HepG2 (cell line): Measurements from ENCODE around the gene ZMAT2. TPM values are rescaled to one million over a fixed set of nuclear protein-coding genes. Genes with fewer than 3 reads are reported as not detected.

Source experiments
- HIVEP1 ChIP-seq: sonication (generic); formaldehyde crosslinking; IDR thresholded peaks from 2 replicates; pipeline ENCODE4 v1.4.0; 2020; ENCODE audit warnings: mild to moderate bottlenecking, missing genetic modification reagents
- HNF1B ChIP-seq: sonication (generic); formaldehyde crosslinking; IDR thresholded peaks from 2 replicates; pipeline ENCODE4 v1.5.1; 2020; ENCODE audit warnings: mild to moderate bottlenecking, moderate library complexity, missing genetic modification reagents
- HNF4A ChIP-seq: sonication (generic); formaldehyde crosslinking; IDR thresholded peaks from 2 replicates; pipeline ENCODE4 v1.4.0; 2020; ENCODE audit warnings: missing genetic modification reagents
- KAT7 ChIP-seq: IDR thresholded peaks from 2 replicates; pipeline ENCODE4 v1.6.1; 2018; ENCODE audit warnings: borderline replicate concordance, missing compliant biosample characterization
- KAT8 ChIP-seq: IDR thresholded peaks from 2 replicates; pipeline ENCODE4 v1.6.1; 2016; ENCODE audit warnings: missing genetic modification reagents, missing compliant biosample characterization
- PHF8 ChIP-seq: sonication (generic); formaldehyde crosslinking; IDR thresholded peaks from 2 replicates; pipeline ENCODE4 v1.5.0; 2020; ENCODE audit warnings: missing genetic modification reagents
- POLR2AphosphoS2 ChIP-seq: IDR thresholded peaks from 2 replicates; pipeline ENCODE4 v1.6.1; 2011; ENCODE audit warnings: low read depth, low read length, improper control_type of control experiment
- RBM22 ChIP-seq: fragments of 200-400 bp; formaldehyde crosslinking; optimal IDR thresholded peaks from 2 replicates; pipeline ENCODE3; 2017; ENCODE audit warnings: mild to moderate bottlenecking, low read length, moderate library complexity
- SATB2 ChIP-seq: sonication (generic); formaldehyde crosslinking; IDR thresholded peaks from 2 replicates; pipeline ENCODE4 v1.5.0; 2020; ENCODE audit warnings: missing genetic modification reagents
- SIN3B ChIP-seq: fragments of 150-350 bp; IDR thresholded peaks from 2 replicates; pipeline ENCODE4 v1.6.1; 2014; ENCODE audit warnings: low read length
- SOX5 ChIP-seq: IDR thresholded peaks from 2 replicates; pipeline ENCODE4 v1.6.1; 2016; ENCODE audit warnings: borderline replicate concordance
- SUZ12 ChIP-seq: fragments of 150-350 bp; IDR thresholded peaks from 2 replicates; pipeline ENCODE4 v1.6.1; 2014; ENCODE audit warnings: low read depth, low read length
- SYNCRIP ChIP-seq: fragments of 200-400 bp; formaldehyde crosslinking; IDR thresholded peaks from 2 replicates; pipeline ENCODE4 v1.6.1; 2018; ENCODE audit warnings: mild to moderate bottlenecking, low read depth, low read length; ENCODE audit not compliant: insufficient read depth
- TP53 ChIP-seq: sonication (generic); formaldehyde crosslinking; conservative IDR thresholded peaks from 2 replicates; pipeline ENCODE4 v1.4.0; 2020; ENCODE audit warnings: missing genetic modification reagents
- WIZ ChIP-seq: sonication (generic); formaldehyde crosslinking; IDR thresholded peaks from 2 replicates; pipeline ENCODE4 v1.5.1; 2020; ENCODE audit warnings: mild to moderate bottlenecking, missing genetic modification reagents
- XRCC5 ChIP-seq: fragments of 200-400 bp; formaldehyde crosslinking; optimal IDR thresholded peaks from 2 replicates; pipeline ENCODE3; 2017; ENCODE audit warnings: mild to moderate bottlenecking, low read length
- ZBTB7B ChIP-seq: sonication (generic); formaldehyde crosslinking; IDR thresholded peaks from 2 replicates; pipeline ENCODE4 v1.4.0; 2020; ENCODE audit warnings: missing genetic modification reagents
- ZNF3 ChIP-seq: IDR thresholded peaks from 2 replicates; pipeline ENCODE4 v1.7.0; 2017; ENCODE audit warnings: inconsistent platforms
- ZNF564 ChIP-seq: sonication (generic); formaldehyde crosslinking; IDR thresholded peaks from 2 replicates; pipeline ENCODE4 v1.8.1; 2023; ENCODE audit warnings: mild to moderate bottlenecking, missing genetic modification reagents
- ZNF569 ChIP-seq: sonication (generic); formaldehyde crosslinking; IDR thresholded peaks from 2 replicates; pipeline ENCODE4 v1.5.0; 2020; ENCODE audit warnings: mild to moderate bottlenecking, missing genetic modification reagents, moderate library complexity, borderline replicate concordance
- ZNF660 ChIP-seq: sonication (generic); formaldehyde crosslinking; IDR thresholded peaks from 2 replicates; pipeline ENCODE4 v1.5.1; 2020; ENCODE audit warnings: mild to moderate bottlenecking, low read depth, missing genetic modification reagents, borderline replicate concordance
- polyA plus RNA-seq, 8 experiments: library from polyadenylated mRNA; depleted of rRNA in 3 of 8; stranded (reverse) in 7 of 8; unstranded in 1 of 8; fragments of >200 nt; fragmentation: Illumina TruSeq in 4 of 8; extraction: Trizol in 4 of 8; gene quantifications; 2 replicates each; pipeline versions ENCODE4 v1.2.1 to v1.2.3, GENCODE V29; 2011 to 2016; ENCODE audit warnings: low read depth in 4 of 8, missing spikeins in 1 of 8, mixed read lengths in 1 of 8; ENCODE audit not compliant: insufficient read depth in 1 of 8
- total RNA-seq, 5 experiments: library from RNA; depleted of rRNA; stranded (reverse); fragments of >200 nt; fragmentation: Illumina TruSeq; extraction: Trizol; gene quantifications; 2 replicates each; pipeline ENCODE4 v1.2.3, GENCODE V29; 2016; ENCODE audit warnings: low read depth in 1 of 5
- TF ChIP-seq, protein P1 (sequence below): sonication (generic); formaldehyde crosslinking; IDR thresholded peaks from 2 replicates; pipeline ENCODE4 v1.4.0; 2020; ENCODE audit warnings: missing genetic modification reagents
- TF ChIP-seq, protein P2 (sequence below): sonication (generic); formaldehyde crosslinking; IDR thresholded peaks from 2 replicates; pipeline ENCODE4 v1.4.0; 2020; ENCODE audit warnings: missing genetic modification reagents

Gene ZMAT2
- total and polyA plus RNA-seq, 2 of the 13 experiments (the other 11 are each of a cell fraction or from before 2014, with no cell fraction given): 35.4 to 92.8 TPM

DNA sequence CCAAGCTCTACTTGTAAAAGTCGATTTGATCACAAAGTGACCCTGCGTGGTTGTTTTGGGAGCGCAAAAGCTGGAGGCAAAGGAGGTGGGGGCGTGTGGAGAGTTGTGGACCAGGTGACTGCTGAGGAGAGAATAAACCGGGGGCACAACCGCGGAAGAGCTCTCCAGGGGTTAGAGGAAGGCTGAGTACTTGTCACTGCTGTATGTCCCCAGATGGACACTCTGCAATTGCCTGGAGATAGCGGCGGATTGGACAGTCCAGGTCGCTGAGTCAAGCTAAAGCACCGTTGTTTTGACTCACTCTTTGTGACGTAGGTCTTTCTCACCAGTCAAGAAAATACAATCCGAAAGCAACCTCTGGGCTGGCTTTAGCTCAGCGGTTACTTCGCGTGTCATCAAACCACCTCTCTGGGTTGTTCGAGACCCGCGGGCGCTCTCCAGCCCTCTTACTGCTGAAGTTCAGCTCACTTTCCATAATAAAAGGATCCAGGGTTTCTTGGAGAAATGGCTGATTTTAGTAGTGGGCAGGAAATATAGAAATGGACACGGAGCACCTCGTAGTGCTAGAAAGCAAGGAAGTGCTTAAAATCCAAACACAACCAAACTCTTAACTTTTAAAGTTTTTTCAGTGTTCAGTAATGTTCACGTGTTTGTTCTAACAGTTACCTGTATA is 25.7 kb downstream of the ZMAT2 start (continued):
- TF ChIP-seq KAT8 (CRISPR knock-in tag) (peak; percentile 86), HNF1B (CRISPR knock-in tag) (peak; percentile 58), HNF4A (CRISPR knock-in tag) (no peak; the same call in 1 of the 2 replicates), RBM22 (peak; percentile 97), ZNF564 (CRISPR knock-in tag) (no peak), HIVEP1 (CRISPR knock-in tag) (no peak; the same call in 1 of the 2 replicates), WIZ (CRISPR knock-in tag) (no peak), ZNF3 (peak; percentile 45; the same call in 1 of the 2 replicates), SATB2 (CRISPR knock-in tag) (peak; percentile 55; the same call in 1 of the 2 replicates), TP53 (CRISPR knock-in tag) (0 out of 2 replicates have a peak, but pooled peaks have one; percentile 62), ZNF660 (CRISPR knock-in tag) (no peak), XRCC5 (peak; percentile 69), SOX5 (CRISPR knock-in tag) (peak; percentile 62; the same call in 1 of the 2 replicates), ZNF569 (CRISPR knock-in tag) (no peak), ZBTB7B (no peak), POLR2AphosphoS2 (no peak), SIN3B (no peak), KAT7 (CRISPR knock-in tag) (no peak), PHF8 (CRISPR knock-in tag) (0 out of 2 replicates have a peak, but pooled peaks have one; percentile 25), SUZ12 (no peak), SYNCRIP (no peak)
- TF ChIP-seq, protein P1, sequence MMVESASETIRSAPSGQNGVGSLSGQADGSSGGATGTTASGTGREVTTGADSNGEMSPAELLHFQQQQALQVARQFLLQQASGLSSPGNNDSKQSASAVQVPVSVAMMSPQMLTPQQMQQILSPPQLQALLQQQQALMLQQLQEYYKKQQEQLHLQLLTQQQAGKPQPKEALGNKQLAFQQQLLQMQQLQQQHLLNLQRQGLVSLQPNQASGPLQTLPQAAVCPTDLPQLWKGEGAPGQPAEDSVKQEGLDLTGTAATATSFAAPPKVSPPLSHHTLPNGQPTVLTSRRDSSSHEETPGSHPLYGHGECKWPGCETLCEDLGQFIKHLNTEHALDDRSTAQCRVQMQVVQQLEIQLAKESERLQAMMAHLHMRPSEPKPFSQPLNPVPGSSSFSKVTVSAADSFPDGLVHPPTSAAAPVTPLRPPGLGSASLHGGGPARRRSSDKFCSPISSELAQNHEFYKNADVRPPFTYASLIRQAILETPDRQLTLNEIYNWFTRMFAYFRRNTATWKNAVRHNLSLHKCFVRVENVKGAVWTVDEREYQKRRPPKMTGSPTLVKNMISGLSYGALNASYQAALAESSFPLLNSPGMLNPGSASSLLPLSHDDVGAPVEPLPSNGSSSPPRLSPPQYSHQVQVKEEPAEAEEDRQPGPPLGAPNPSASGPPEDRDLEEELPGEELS (CRISPR knock-in tag): 0 out of 2 replicates have a peak, but pooled peaks have one; percentile 52
- TF ChIP-seq, protein P2, sequence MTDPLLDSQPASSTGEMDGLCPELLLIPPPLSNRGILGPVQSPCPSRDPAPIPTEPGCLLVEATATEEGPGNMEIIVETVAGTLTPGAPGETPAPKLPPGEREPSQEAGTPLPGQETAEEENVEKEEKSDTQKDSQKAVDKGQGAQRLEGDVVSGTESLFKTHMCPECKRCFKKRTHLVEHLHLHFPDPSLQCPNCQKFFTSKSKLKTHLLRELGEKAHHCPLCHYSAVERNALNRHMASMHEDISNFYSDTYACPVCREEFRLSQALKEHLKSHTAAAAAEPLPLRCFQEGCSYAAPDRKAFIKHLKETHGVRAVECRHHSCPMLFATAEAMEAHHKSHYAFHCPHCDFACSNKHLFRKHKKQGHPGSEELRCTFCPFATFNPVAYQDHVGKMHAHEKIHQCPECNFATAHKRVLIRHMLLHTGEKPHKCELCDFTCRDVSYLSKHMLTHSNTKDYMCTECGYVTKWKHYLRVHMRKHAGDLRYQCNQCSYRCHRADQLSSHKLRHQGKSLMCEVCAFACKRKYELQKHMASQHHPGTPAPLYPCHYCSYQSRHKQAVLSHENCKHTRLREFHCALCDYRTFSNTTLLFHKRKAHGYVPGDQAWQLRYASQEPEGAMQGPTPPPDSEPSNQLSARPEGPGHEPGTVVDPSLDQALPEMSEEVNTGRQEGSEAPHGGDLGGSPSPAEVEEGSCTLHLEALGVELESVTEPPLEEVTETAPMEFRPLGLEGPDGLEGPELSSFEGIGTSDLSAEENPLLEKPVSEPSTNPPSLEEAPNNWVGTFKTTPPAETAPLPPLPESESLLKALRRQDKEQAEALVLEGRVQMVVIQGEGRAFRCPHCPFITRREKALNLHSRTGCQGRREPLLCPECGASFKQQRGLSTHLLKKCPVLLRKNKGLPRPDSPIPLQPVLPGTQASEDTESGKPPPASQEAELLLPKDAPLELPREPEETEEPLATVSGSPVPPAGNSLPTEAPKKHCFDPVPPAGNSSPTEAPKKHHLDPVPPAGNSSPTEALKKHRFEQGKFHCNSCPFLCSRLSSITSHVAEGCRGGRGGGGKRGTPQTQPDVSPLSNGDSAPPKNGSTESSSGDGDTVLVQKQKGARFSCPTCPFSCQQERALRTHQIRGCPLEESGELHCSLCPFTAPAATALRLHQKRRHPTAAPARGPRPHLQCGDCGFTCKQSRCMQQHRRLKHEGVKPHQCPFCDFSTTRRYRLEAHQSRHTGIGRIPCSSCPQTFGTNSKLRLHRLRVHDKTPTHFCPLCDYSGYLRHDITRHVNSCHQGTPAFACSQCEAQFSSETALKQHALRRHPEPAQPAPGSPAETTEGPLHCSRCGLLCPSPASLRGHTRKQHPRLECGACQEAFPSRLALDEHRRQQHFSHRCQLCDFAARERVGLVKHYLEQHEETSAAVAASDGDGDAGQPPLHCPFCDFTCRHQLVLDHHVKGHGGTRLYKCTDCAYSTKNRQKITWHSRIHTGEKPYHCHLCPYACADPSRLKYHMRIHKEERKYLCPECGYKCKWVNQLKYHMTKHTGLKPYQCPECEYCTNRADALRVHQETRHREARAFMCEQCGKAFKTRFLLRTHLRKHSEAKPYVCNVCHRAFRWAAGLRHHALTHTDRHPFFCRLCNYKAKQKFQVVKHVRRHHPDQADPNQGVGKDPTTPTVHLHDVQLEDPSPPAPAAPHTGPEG (CRISPR knock-in tag): no peak; the same call in 1 of the 2 replicates
